ENCODE data around the gene TIAM2. TPM values are rescaled to one million over a fixed set of nuclear protein-coding genes. Genes with fewer than 3 reads are reported as not detected.
"Not testable (repeated sequence)": the region's sequence is repeated elsewhere in the genome, so short reads cannot be mapped to it uniquely, and the experiment has no call there.

TIAM2 gene
- 1 to 10 TPM; 6.7 to 8.3 TPM for total RNA-seq
- polyA plus RNA-seq = 1 to 10 TPM in 1 of 3 donors, under 1 TPM in 2; 0.09 to 1.3 (median 0.53) TPM
- total RNA-seq = 0 to 7.6 (median 5.1) reads per million in 6 experiments

DNA sequence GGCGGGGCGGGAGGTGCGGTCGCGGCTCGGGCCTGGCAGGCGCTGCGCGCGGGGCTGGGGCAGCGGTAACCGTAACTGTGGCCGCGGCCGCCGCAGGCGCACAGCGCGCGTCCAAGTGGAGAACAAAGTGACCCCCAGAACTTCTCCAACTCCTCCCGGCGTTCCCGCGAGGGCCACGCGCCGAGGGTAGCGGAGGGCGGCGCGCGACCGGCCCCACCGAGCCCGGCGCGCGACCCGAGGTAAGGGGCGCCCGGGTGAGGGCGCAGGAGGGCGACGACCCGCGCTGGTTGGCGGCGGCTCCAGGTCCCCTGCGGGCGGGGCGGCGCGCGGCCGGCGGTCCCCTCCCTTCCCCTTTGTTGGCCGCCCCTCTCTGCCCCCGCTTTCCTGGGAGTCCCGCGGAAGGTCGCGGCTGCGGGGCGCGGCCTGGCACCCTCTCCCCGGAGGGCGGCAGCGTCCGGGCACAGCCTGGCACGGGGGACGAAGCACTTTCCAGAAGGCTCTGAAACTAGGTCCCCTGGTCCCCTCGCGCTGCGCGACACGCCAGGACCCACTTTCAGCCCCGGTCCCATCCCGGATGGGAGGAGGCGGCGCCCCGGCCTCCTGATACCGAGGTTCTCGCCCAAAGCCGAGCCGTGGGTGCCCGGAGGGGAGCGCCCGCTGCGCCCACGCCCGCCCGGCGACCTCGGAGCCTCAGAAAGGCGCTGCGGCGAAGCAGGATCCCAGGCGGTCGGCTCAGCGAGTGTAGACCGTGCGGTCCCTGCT, at the start of gene TIAM2:
TSS of gene TIAM2 (plus strand) at position 62 of the 762 bp plus-strand sequence. CDS start 133,909 bp downstream, outside the sequence.
- peaks cover 14 to 35% (median 27%) of the 10 kb centered on the region in 5 donors for H3K27me3 Mint-ChIP-seq
- POLR2A ChIA-PET = no interaction called here
- H3K9me3 Mint-ChIP-seq = no peaks in the 10 kb centered on the region
- H3K4me1 Mint-ChIP-seq = peaks cover 0 to 10% (median 6%) of the 10 kb centered on the region in 4 donors
- no peaks in the 10 kb centered on the region for H3K36me3 Mint-ChIP-seq
- H3K27ac Mint-ChIP-seq = peak within 1 kb of the TSS in 1 of 10 donors; percentile 13
- peak within 1 kb of the TSS in 7 of 10 donors; percentile 25 to 50 (median 39) for H3K4me3 Mint-ChIP-seq
- ATAC-seq (no peak), DNase-seq (no peak)

DNA sequence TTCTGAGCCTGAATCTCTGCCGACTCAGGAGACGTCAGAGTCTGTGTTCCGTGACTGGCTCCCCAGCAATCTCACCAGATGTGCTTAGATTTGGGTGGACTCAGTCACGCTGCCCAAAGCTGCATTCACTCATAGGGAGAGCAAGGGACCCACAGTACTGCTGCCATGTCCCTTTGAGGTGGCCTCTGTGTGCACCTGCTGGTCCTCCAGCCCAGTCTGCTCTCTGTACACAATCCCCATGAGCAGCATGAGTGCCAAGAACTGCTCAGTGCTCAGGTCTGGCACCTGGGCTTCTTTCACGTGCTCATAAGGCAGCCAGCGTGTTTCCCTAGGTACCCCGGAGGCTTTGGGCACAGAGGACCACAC, 44.2 kb upstream of the TIAM2 start:
- Mint-ChIP-seq H3K4me1 (peaks cover 17 to 34% (median 27%) of the 10 kb centered on the region in 4 donors), H3K4me3 (no peak overlapping the region), H3K36me3 (peaks cover 10 to 31% (median 19%) of the 10 kb centered on the region in 3 donors), H3K27ac (peak overlapping the region in 4 of 10 donors; percentile 36 to 89 (median 79)), H3K27me3 (no peaks in the 10 kb centered on the region), H3K9me3 (no peaks in the 10 kb centered on the region)
- ATAC-seq (no peak), DNase-seq (no peak)
- POLR2A ChIA-PET = no interaction called here

DNA sequence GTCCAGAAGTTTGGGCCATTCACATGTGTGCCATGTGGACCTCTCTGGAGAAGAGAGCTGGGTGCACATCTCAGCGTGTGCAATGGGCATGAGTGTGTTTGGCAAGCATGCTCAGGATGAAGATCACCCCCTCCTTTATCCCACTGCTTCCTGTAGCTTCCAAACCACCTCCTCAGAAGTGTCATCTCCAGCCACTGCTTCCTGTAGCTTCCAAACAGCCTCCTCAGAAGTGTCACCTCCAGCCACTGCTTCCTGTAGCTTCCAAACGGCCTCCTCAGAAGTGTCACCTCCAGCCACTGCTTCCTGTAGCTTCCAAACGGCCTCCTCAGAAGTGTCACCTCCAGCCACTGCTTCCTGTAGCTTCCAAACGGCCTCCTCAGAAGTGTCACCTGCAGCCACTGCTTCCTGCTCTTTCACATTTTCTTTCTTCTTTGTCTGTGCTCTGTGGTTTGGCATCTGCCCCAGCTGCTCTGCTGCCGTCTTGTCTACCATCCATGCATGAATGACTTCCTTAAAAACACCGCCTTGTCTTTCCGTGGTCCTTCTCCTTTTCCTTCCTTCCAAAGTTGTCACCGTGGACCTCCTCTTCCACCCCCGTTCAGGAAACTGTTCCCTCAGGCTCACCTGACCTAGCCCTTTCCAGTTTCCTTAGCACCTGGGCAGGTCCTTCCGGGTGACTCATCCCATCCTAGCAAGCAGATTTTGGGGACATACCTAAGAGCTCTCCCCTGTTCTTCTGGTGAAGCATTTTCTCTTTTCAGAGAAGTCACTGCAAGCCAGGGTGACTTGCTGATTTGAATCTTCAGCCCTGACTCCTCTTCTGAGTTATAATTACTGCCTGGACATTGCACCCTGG, 43.5 kb upstream of the TIAM2 start:
- Mint-ChIP-seq H3K9me3 (no peaks in the 10 kb centered on the region), H3K4me3 (peak overlapping the region in 8 of 10 donors; percentile 20 to 61 (median 47)), H3K36me3 (peaks cover 10 to 28% (median 20%) of the 10 kb centered on the region in 3 donors), H3K27ac (peak overlapping the region in 9 of 10 donors; percentile 70 to 89 (median 82)), H3K27me3 (no peaks in the 10 kb centered on the region), H3K4me1 (peaks cover 17 to 34% (median 27%) of the 10 kb centered on the region in 4 donors)
- peak; percentile 39 to 79 for ATAC-seq
- POLR2A ChIA-PET = no interaction called here
- peak in 6 of 10 donors; percentile 2 to 46 (median 33) for DNase-seq

DNA sequence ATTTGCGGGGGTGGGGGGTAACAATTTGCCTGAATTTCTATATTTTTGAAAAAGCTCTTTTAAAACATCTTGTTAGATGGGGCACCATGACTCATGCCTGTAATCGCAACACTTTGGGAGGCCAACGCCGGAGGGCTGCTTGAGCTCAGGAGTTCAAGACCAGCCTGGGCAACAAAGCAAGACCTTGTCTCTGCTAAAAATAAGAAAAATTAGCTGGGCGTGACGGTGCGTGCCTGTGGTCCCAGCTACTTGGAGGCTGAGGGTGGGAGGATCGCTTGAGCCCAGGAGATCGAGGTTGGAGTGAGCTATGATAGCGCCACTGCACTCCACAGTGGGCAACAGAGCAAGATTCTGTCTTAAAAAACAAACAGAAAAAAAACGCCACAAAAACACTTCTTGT, 41.5 kb upstream of the TIAM2 start:
- POLR2A ChIA-PET = no interaction called here
- ATAC-seq (no peak), DNase-seq (no peak)
- H3K27ac Mint-ChIP-seq = peak overlapping the region in 1 of 10 donors; percentile 40
- no peak overlapping the region for H3K4me3 Mint-ChIP-seq
- H3K9me3 Mint-ChIP-seq = no peaks in the 10 kb centered on the region
- H3K27me3 Mint-ChIP-seq = no peaks in the 10 kb centered on the region
- peaks cover 17 to 34% (median 27%) of the 10 kb centered on the region in 4 donors for H3K4me1 Mint-ChIP-seq
- H3K36me3 Mint-ChIP-seq = peaks cover 7 to 22% (median 15%) of the 10 kb centered on the region in 3 donors

DNA sequence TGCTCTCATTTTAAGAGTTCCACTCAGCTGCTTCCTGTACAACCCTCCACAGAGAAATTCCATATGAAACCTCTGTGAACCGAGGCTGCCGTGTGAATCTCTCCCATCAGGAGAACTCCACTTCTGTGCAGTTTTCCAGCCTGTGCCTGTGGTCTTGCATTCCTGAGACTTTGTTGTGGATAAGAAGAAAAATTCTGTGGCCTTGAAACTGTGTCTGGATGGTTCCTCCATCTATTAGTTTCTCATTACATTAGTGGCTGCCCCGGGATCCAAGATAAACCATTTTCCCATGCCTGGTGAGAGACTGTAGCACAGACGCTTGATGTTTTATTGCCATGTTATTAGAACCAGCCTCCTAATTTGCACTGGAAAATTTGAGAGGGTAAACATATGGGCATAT, 40.8 kb upstream of the TIAM2 start:
- Mint-ChIP-seq H3K27ac (peak overlapping the region in 1 of 10 donors; percentile 29), H3K27me3 (no peaks in the 10 kb centered on the region), H3K36me3 (peaks cover 0 to 16% (median 16%) of the 10 kb centered on the region in 3 donors), H3K4me1 (peaks cover 17 to 33% (median 27%) of the 10 kb centered on the region in 4 donors), H3K9me3 (no peaks in the 10 kb centered on the region), H3K4me3 (no peak overlapping the region)
- POLR2A ChIA-PET = no interaction called here
- ATAC-seq (no peak), DNase-seq (no peak)

DNA sequence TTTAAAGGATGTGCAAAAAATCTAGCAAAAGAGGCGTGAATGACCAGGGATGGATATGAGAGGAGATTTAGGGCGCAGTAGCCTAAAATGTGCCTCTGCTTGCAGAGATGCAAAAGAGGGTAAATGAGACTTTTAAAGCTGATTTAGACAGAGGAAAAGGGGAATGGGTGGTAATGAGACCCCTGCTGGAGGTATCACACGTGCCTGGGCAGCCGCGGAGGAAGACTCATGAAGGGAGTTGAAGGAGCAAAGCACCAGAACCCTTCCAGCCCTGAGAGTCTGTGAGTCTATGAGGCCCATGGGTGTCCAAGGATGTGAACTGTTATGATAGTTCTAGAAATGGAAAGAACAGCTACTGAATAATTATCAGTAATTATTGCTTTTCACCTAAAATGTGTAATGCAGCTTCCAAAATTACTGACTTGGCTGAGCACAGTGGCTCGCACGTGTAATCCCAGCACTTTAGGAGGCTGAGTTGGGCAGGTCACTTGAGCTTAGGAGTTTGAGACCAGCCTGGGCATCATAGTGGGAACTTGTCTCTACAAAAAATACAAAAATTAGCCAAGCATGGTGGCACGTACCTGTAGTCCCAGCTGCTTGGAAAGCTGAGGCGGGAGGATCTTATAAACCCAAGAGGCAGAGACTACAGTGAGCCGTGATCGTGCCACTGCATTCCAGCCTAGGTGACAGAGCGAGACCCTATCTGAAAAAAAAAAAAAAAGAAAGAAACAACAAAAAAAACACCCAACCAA, 38.2 kb upstream of the TIAM2 start:
- POLR2A ChIA-PET = no interaction called here
- H3K27me3 Mint-ChIP-seq = no peaks in the 10 kb centered on the region
- H3K9me3 Mint-ChIP-seq = no peaks in the 10 kb centered on the region
- H3K27ac Mint-ChIP-seq = no peak overlapping the region
- H3K4me1 Mint-ChIP-seq = peaks cover 8 to 11% (median 10%) of the 10 kb centered on the region in 4 donors
- ATAC-seq (no peak), DNase-seq (no peak)
- no peak overlapping the region for H3K4me3 Mint-ChIP-seq
- peaks cover 0 to 26% (median 24%) of the 10 kb centered on the region in 3 donors for H3K36me3 Mint-ChIP-seq

DNA sequence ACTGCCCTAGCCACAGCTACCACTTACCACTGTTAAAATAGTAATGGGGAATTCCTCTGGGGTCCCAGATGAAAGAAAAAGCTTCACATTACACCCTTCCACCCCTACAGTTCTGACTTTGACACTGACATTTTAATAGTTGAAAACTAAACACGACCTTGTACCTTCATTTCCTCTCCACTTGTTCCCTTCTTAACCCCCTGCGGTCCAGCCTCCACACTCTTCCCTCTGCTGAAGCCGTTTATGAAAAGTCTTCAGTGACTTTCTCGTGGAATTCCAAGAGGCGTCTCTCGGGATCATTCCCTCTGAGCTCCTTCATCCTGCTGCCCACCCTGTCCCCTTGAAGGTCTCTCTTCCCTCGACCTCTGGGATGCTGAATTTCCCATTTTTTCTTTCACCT, 36.6 kb upstream of the TIAM2 start:
- Mint-ChIP-seq H3K27ac (no peak overlapping the region), H3K36me3 (peaks cover 0 to 37% (median 31%) of the 10 kb centered on the region in 3 donors), H3K4me3 (no peak overlapping the region), H3K27me3 (no peaks in the 10 kb centered on the region), H3K4me1 (no peaks in the 10 kb centered on the region), H3K9me3 (no peaks in the 10 kb centered on the region)
- no peak for DNase-seq
- ATAC-seq = no peak
- POLR2A ChIA-PET = no interaction called here

DNA sequence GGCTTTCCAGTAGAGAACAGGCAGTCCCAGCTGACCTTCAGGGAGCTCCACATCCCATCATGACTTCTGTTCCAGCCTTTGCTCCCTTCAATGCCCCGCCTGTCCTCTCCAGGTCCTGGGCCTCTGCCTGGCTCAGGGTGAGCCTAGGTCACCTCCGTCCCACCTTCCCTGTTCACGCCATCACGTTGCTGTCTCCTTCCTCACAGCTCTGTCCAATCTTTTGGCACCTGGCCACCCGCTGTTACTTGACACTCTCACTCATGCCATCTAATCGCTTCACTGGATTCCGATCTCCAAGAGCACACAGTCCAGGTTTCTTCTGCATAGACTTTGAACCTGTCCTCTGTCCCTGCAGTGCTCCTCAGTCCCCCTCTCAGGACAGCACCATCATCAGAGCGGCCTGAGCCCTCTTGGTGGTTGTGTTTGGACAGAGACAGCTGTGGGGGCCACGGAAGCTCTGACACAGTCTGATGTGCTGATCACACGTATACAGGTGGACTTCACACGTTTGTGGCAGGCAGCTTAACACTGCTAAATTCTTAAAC, 34.7 kb upstream of the TIAM2 start:
- H3K27ac Mint-ChIP-seq = peak overlapping the region in 1 of 10 donors; percentile 7
- POLR2A ChIA-PET = no interaction called here
- no peaks in the 10 kb centered on the region for H3K27me3 Mint-ChIP-seq
- H3K36me3 Mint-ChIP-seq = peaks cover 0 to 36% (median 27%) of the 10 kb centered on the region in 3 donors
- no peaks in the 10 kb centered on the region for H3K9me3 Mint-ChIP-seq
- peak overlapping the region in 1 of 10 donors; percentile 20 for H3K4me3 Mint-ChIP-seq
- H3K4me1 Mint-ChIP-seq = no peaks in the 10 kb centered on the region
- DNase-seq (no peak), ATAC-seq (no peak)

DNA sequence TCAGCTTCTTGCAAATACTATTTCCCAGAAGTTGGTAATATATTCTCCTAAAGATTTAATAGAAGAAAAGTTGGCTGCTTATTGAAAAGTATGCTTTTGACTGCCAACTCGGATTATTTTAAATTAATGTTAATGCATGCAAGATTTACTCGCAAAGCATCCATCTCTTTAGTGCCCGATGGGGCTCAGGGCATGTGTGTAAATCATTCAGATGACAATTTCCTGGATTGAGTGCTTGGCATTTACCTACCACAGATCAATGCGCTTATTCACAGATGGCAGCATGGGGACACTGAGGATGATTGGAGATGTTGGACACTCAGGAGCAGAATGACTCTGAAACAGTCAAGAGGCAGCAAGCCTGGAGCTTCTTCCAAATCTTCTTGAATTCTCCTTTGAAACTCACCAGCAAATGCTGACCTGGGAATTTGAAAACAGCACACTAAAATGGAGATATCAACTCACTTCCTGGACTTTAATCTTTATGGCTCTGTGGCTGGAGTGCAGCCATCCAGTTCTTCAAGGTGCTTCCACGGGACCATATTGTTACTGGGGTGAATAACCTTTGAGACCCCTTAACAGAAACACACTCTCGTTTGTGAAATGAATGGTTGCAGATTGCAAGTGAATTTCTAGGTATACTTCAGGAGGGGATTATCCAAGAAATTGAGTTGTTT, 34.1 kb upstream of the TIAM2 start:
- Mint-ChIP-seq H3K9me3 (no peaks in the 10 kb centered on the region), H3K4me1 (no peaks in the 10 kb centered on the region), H3K4me3 (no peak overlapping the region), H3K27ac (no peak overlapping the region), H3K27me3 (no peaks in the 10 kb centered on the region), H3K36me3 (peaks cover 0 to 35% (median 23%) of the 10 kb centered on the region in 3 donors)
- POLR2A ChIA-PET = no interaction called here
- DNase-seq (no peak), ATAC-seq (no peak)

DNA sequence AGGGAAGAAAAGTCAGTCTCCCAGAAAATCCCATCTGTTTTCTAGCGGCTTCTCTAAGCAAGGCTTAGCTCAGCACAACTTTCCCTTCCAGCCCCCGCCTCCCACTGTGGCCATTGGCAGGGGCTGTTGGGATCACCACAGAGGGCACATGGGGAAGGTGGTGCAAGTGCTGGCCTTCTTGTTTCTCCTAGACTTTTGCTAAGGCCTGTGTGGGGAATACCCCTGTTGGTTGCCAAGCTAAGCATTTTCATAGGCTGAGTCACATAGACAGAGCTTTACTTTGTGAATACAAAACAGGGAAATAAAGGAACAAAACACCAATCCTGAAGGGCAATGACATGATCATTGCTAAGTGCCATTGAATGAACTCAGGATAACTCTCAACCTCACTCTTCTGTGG, 32.4 kb upstream of the TIAM2 start:
- H3K27me3 Mint-ChIP-seq = no peaks in the 10 kb centered on the region
- H3K27ac Mint-ChIP-seq = no peak overlapping the region
- peaks cover 0 to 2% (median 0%) of the 10 kb centered on the region in 9 donors for H3K9me3 Mint-ChIP-seq
- H3K36me3 Mint-ChIP-seq = peaks cover 0 to 34% (median 23%) of the 10 kb centered on the region in 3 donors
- ATAC-seq = no peak
- H3K4me3 Mint-ChIP-seq = no peak overlapping the region
- H3K4me1 Mint-ChIP-seq = no peaks in the 10 kb centered on the region
- POLR2A ChIA-PET = no interaction called here
- no peak for DNase-seq

DNA sequence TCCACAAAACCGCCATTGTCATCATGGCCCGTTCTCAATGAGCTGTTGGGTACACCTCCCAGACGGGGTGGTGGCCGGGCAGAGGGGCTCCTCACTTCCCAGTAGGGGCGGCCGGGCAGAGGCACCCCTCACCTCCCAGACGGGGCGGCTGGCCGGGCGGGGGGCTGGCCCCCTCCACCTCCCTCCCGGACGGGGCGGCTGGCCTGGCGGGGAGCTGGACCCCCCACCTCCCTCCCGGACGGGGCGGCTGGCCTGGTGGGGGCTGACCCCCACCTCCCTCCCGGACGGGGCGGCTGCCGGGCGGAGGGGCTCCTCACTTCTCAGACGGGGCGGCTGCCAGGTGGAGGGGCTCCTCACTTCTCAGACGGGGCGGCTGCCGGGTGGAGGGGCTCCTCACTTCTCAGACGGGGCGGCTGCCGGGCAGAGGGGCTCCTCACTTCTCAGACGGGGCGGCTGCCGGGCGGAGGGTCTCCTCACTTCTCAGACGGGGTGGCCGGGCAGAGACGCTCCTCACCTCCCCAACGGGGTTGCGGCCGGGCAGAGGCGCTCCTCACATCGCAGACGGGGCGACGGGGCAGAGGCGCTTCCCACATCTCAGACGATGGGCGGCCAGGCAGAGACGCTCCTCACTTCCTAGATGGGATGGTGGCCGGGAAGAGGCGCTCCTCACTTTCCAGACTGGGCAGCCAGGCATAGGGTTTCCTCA, 28.9 kb upstream of the TIAM2 start:
- H3K27ac Mint-ChIP-seq, H3K27me3 Mint-ChIP-seq, POLR2A ChIA-PET, H3K4me3 Mint-ChIP-seq, DNase-seq, ATAC-seq, H3K4me1 Mint-ChIP-seq, H3K9me3 Mint-ChIP-seq: not testable (repeated sequence)
- peaks cover 0 to 28% (median 16%) of the 10 kb centered on the region in 3 donors for H3K36me3 Mint-ChIP-seq
